ENCODE data around the gene SMYD3.

- TF ChIP-seq CTCF (IDR thresholded peaks at IDR 0.05) (no peak), POLR2A (IDR thresholded peaks at IDR 0.05) (no peak)
These were observed 125.6 kb downstream of the SMYD3 start for GRCh38 chr1:246381452-246381851.
